Retina (tissue), 1 donor: ENCODE measurements around the gene PRKAR1B.
"Not testable (repeated sequence)": the region's sequence is repeated elsewhere in the genome, so short reads cannot be mapped to it uniquely, and the experiment has no call there.

Source experiments
- DNase-seq: peaks from one replicate; pipeline ENCODE4 v3.0.0-alpha.2; 2016

Gene PRKAR1B

GRCh38 chr7:618539-619367 lies 108.3 kb downstream of the PRKAR1B start:
- DNase-seq, result no peak

GRCh38 chr7:617614-618538 lies 109.2 kb downstream of the PRKAR1B start:
- no peak for DNase-seq

GRCh38 chr7:613442-614140 lies 113.5 kb downstream of the PRKAR1B start:
- DNase-seq, result no peak

- DNase-seq, result not testable (repeated sequence)
Measured at GRCh38 chr7:611837-612236, 115.2 kb downstream of the PRKAR1B start.

- no peak for DNase-seq
Measured at GRCh38 chr7:611281-611810, 115.7 kb downstream of the PRKAR1B start.

- peak; percentile 26 for DNase-seq
Measured at GRCh38 chr7:610531-611280, 116.4 kb downstream of the PRKAR1B start.

GRCh38 chr7:610141-610530 lies 116.9 kb downstream of the PRKAR1B start:
- DNase-seq, result no peak

GRCh38 chr7:609365-609764 lies 117.7 kb downstream of the PRKAR1B start:
- DNase-seq, result no peak

GRCh38 chr7:608954-609353 lies 118.1 kb downstream of the PRKAR1B start:
- DNase-seq, result no peak

- DNase-seq, result no peak
Measured at GRCh38 chr7:608361-608760, 118.7 kb downstream of the PRKAR1B start.

- DNase-seq, result no peak
Measured at GRCh38 chr7:607938-608337, 119.1 kb downstream of the PRKAR1B start.

- DNase-seq, result no peak
Measured at GRCh38 chr7:605661-606450, 121.2 kb downstream of the PRKAR1B start.

- no peak for DNase-seq
Measured at GRCh38 chr7:604884-605531, 122.1 kb downstream of the PRKAR1B start.

GRCh38 chr7:604001-604883 lies 122.8 kb downstream of the PRKAR1B start:
- no peak for DNase-seq

- DNase-seq, result no peak
Measured at GRCh38 chr7:603152-603951, 123.7 kb downstream of the PRKAR1B start.

- DNase-seq, result no peak
Measured at GRCh38 chr7:602341-603141, 124.5 kb downstream of the PRKAR1B start.

- DNase-seq, result no peak
Measured at GRCh38 chr7:601595-602340, 125.3 kb downstream of the PRKAR1B start.
